COLO668 (cell line): ENCODE measurements around the gene TET3.

Experiments
- DNase-seq: peaks from one replicate; lab custom pipeline; 2025; ENCODE audit not compliant: unreplicated experiment; lab: John Stamatoyannopoulos, UW

TET3 gene

DNA sequence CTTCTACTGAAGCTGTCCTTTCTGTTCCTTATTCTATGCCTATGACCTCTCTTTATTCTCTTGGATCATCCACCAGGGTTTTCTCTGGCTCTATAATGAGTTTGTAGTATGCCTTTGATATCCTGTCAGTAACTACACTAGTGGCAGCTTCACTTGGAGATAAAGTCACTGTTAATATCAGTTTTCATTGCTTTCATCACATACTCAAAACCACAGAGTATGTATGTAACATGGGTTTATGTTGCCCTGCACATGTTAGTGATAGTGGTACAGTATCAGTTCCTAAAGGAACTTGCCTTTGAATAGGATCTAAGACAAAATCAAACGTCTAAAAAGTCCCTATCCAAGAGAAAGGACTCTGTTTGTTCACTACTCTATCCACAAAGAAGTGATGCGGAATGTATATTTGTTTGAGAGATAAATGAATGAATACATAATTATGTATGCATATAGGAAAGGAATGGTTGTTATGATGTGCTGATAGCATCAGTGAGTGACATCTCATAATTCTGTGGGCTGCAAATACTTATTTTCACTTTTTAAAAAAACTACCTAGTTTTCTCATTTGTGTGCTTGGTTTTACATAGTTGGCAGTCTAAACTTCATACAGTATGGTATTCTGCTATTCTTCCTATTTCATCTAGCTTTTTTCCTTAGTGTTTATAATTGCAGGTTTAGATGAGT, 45.1 kb downstream of the TET3 start:
- DNase-seq: no peak

DNA sequence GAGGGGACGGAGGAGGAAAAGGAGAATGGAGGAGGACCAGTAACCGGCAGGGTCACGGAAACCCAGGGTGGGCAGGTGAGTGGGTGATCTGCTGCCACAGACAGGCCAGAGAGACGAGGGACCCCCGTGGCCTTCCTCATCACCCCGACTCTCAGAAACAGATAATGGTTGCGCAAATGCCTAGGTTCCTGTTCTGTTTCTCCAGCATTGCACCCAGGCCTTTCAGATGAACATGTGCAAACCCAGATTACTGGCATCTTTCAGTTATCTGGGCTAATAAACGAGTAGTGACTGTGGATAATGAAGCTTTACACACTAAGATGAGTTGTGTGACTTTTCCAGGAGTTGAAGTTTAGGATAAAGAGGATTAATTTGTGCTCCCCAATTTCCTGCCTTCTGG, 46.5 kb downstream of the TET3 start:
- no peak for DNase-seq

DNA sequence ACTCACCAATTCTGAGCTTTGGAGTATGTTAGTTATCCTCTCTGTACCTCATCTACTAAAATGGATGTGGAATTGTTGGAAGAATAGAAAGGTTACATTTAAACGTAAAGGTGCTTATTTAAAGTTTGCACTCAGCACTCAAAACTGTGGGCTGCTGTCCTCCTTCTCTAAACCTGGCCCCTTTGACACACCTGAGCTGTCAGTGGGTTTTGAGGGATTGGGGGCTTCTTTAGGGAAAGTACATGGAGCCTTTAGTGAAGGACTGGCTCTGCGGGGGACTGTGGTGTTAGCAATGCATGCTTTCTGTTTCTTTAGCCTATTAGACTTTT, 47.2 kb downstream of the TET3 start:
- DNase-seq: no peak

DNA sequence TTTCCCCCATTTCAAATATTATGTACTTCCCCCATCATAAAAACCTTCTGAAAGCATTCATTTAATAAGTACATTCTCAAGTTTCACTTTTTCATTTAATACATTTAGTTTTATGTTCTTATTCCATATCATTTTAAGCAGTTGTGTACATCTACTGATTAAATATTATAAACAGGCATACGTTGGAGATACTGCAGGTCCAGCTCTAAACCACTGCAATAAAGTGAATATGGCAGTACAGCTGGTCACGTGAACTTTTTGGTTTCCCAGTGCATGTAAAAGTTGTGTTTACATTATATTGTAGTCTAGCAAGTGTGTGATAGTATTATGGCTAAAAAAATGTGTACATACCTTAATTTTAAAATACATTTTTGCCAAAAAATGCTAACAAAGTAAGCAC, 48.7 kb downstream of the TET3 start:
- no peak for DNase-seq
